HepG2 (cell line): Measurements from ENCODE around the gene ANXA2. TPM values are rescaled to one million over a fixed set of nuclear protein-coding genes. Genes with fewer than 3 reads are reported as not detected.

Experiments
- ATAC-seq: fragments of 200-7000 bp; cut with Tn5 transposase; 3 replicates; pipeline ENCODE4 v1.9.1; 2020; ENCODE audit warnings: mild to moderate bottlenecking, moderate library complexity
- BruUV-seq: library from RNA; stranded (reverse); fragments of 400-500 nt; replicated peaks from 2 replicates; lab custom pipeline; 2021; lab: Mats Ljungman, UMichigan
- CTCF ChIA-PET: fragments of 300-600 bp; formaldehyde crosslinking; extraction: SDS; loops from one replicate; lab custom pipeline; 2021; ENCODE audit warnings: low total read pairs, inconsistent platforms, low intra/inter-chr PET ratio; lab: Yijun Ruan, JAX
- POLR2A ChIA-PET: fragments of 350-600 bp; sonication (Branson Sonifier 250); formaldehyde crosslinking; loops from one replicate; lab custom pipeline; 2020; ENCODE audit warnings: antibody characterized with exemption, inconsistent platforms; lab: Yijun Ruan, JAX
- DNase-seq: peaks from one replicate; pipeline ENCODE4 v3.0.0-alpha.2; 2015; ENCODE audit warnings: low spot score
- FAIRE-seq: peaks from 3 replicates; lab custom pipeline; 2011; peaks lifted over from hg19 to GRCh38; lab: Jason Lieb, UNC
- H2AFZ ChIP-seq: one replicate; pipeline ENCODE4 v1.6.1; 2011; ENCODE audit warnings: low read length, inconsistent platforms
- H3K27ac ChIP-seq: fragments of 300-600 bp; 3 replicates; pipeline ENCODE4 v1.8.0; 2011; ENCODE audit warnings: mixed run types, mild to moderate bottlenecking, mixed read lengths, low read length, inconsistent platforms; ENCODE audit not compliant: insufficient read depth; ENCODE audit errors: extremely low read length
- H3K27me3 ChIP-seq, 2 experiments: fragments of 200-600 bp in 1 of 2; 2 replicates in 1 of 2; 3 replicates in 1 of 2; pipeline versions ENCODE4 v1.6.0 to v1.8.0; 2011; ENCODE audit warnings: low read length in 2 of 2, mild to moderate bottlenecking in 2 of 2, moderate library complexity in 2 of 2, inconsistent platforms in 1 of 2; ENCODE audit not compliant: insufficient read depth in 2 of 2, control insufficient read depth in 1 of 2
- H3K36me3 ChIP-seq, 2 experiments: fragments of 200-600 bp in 1 of 2; replicated peaks in 1 of 2; 2 replicates in 1 of 2; 3 replicates in 1 of 2; pipeline versions ENCODE4 v1.5.1 to v1.8.0; 2011; ENCODE audit warnings: low read length in 2 of 2, inconsistent platforms in 1 of 2; ENCODE audit not compliant: insufficient read depth in 2 of 2, control insufficient read depth in 1 of 2
- H3K4me1 ChIP-seq: 2 replicates; pipeline ENCODE4 v1.5.1; 2012; ENCODE audit warnings: low read length, inconsistent platforms; ENCODE audit not compliant: insufficient read depth
- H3K4me2 ChIP-seq: 2 replicates; pipeline ENCODE4 v1.6.0; 2011; ENCODE audit warnings: low read depth, low read length, inconsistent platforms
- H3K4me3 ChIP-seq, 3 experiments: fragments of 200-600 bp in 1 of 3; sonication (generic), shearing (Covaris generic) in 1 of 3; replicated peaks in 1 of 3; 2 replicates each; pipeline ENCODE4 v1.5.1; 2011 to 2016; ENCODE audit warnings: low read length in 3 of 3, inconsistent platforms in 2 of 3, low read depth in 2 of 3, mild to moderate bottlenecking in 2 of 3, control low read depth in 1 of 3, mixed read lengths in 1 of 3; ENCODE audit not compliant: insufficient read depth in 1 of 3
- H3K79me2 ChIP-seq: one replicate; pipeline ENCODE4 v1.6.1; 2011; ENCODE audit warnings: low read length, inconsistent platforms; ENCODE audit not compliant: insufficient read depth
- H3K9ac ChIP-seq: 2 replicates; pipeline ENCODE4 v1.6.0; 2011; ENCODE audit warnings: mild to moderate bottlenecking, low read depth, low read length, inconsistent platforms; ENCODE audit not compliant: insufficient read depth
- H3K9me3 ChIP-seq: 2 replicates; pipeline ENCODE4 v1.5.1; 2012; ENCODE audit warnings: mild to moderate bottlenecking, low read length
- H4K20me1 ChIP-seq: 2 replicates; pipeline ENCODE4 v1.6.0; 2011; ENCODE audit warnings: inconsistent platforms, mild to moderate bottlenecking, low read length, moderate library complexity; ENCODE audit not compliant: insufficient read depth
- FOXA3 ChIP-seq: IDR thresholded peaks from 2 replicates; pipeline ENCODE4 v1.6.1; 2016; ENCODE audit warnings: missing genetic modification reagents, missing compliant biosample characterization
- SOX5 ChIP-seq: IDR thresholded peaks from 2 replicates; pipeline ENCODE4 v1.6.1; 2016; ENCODE audit warnings: borderline replicate concordance
- TSC22D2 ChIP-seq: sonication (generic); formaldehyde crosslinking; IDR thresholded peaks from 2 replicates; pipeline ENCODE4 v1.5.1; 2020; ENCODE audit warnings: missing genetic modification reagents, mild to moderate bottlenecking, borderline replicate concordance
- ZNF230 ChIP-seq: sonication (generic); formaldehyde crosslinking; IDR thresholded peaks from 2 replicates; pipeline ENCODE4 v1.4.0; 2020; ENCODE audit warnings: mild to moderate bottlenecking, missing genetic modification reagents
- ZNF562 ChIP-seq: sonication (generic); formaldehyde crosslinking; IDR thresholded peaks from 2 replicates; pipeline ENCODE4 v1.8.0; 2022; ENCODE audit warnings: missing genetic modification reagents, borderline replicate concordance
- ZNF747 ChIP-seq: sonication (generic); formaldehyde crosslinking; IDR thresholded peaks from 2 replicates; pipeline ENCODE4 v1.8.1; 2023; ENCODE audit warnings: missing genetic modification reagents, mild to moderate bottlenecking, borderline replicate concordance
- WGBS: methylation state at CpG from one replicate; pipeline ENCODE4 v1.1.6; 2017; ENCODE audit warnings: low lambda C conversion rate; 5-methylcytosine and 5-hydroxymethylcytosine counted together
- in situ Hi-C: cut with HindIII; loops from 2 replicates; pipeline ENCODE4 v1.10.0; 2017; ENCODE audit warnings: low pct_unique_long_range_greater_than_20kb; ENCODE audit not compliant: extremely low pct_ligation_motif_present
- intact Hi-C: fragments of 100-400 bp; cut with micrococcal nuclease; formaldehyde crosslinking; loops from one replicate; pipeline ENCODE4 v1.10.0; 2022; ENCODE audit not compliant: unreplicated experiment
- polyA plus RNA-seq, 8 experiments: library from polyadenylated mRNA; depleted of rRNA in 3 of 8; stranded (reverse) in 7 of 8; unstranded in 1 of 8; fragments of >200 nt; fragmentation: Illumina TruSeq in 4 of 8; extraction: Trizol in 4 of 8; gene quantifications; 2 replicates each; pipeline versions ENCODE4 v1.2.1 to v1.2.3, GENCODE V29; 2011 to 2016; ENCODE audit warnings: low read depth in 4 of 8, missing spikeins in 1 of 8, mixed read lengths in 1 of 8; ENCODE audit not compliant: insufficient read depth in 1 of 8
- total RNA-seq, 5 experiments: library from RNA; depleted of rRNA; stranded (reverse); fragments of >200 nt; fragmentation: Illumina TruSeq; extraction: Trizol; gene quantifications; 2 replicates each; pipeline ENCODE4 v1.2.3, GENCODE V29; 2016; ENCODE audit warnings: low read depth in 1 of 5
- TF ChIP-seq, protein P1 (sequence below): IDR thresholded peaks from 2 replicates; pipeline ENCODE4 v1.6.1; 2016; ENCODE audit warnings: low read depth, borderline replicate concordance
- TF ChIP-seq, protein P2 (sequence below): sonication (generic); formaldehyde crosslinking; conservative IDR thresholded peaks from 2 replicates; pipeline ENCODE4 v1.8.1; 2023; ENCODE audit warnings: missing genetic modification reagents

ANXA2 gene
- total and polyA plus RNA-seq, 2 of the 13 experiments (the other 11 are each of a cell fraction or from before 2014, with no cell fraction given) = 196 to 613 TPM

DNA sequence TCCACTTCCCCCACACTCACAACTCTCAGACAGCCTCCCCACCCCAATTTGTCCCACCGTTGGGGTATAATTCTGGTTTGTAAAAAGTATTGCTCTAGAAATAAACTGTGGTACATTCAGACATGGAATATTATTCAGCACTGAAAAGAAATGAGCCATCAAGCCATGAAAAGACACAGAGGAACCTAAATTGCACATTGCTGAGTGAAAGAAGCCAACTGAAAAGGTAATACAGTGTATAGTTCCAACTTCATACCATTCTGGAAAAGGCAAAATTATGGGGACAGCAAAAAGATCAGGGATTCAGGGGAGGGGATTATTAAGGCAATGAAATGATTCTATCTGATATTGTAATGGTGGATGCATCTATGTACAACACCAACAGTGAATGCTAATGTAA is 10.5 kb downstream of the ANXA2 start:
- peaks cover 6 to 31% of the 10 kb centered on the region in 2 experiments; a peak in 3 of 5 replicates for H3K36me3 ChIP-seq
- H3K4me2 ChIP-seq = no peak overlapping the region
- CTCF ChIA-PET = no interaction called here
- in situ Hi-C loops = no loop called here
- no peak overlapping the region for H3K27ac ChIP-seq
- FAIRE-seq = no peak
- no peaks in the 10 kb centered on the region for H4K20me1 ChIP-seq
- no peak overlapping the region for H3K4me3 ChIP-seq
- TF ChIP-seq, protein P1, sequence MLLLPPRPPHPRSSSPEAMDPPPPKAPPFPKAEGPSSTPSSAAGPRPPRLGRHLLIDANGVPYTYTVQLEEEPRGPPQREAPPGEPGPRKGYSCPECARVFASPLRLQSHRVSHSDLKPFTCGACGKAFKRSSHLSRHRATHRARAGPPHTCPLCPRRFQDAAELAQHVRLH (CRISPR knock-in tag) = no peak
- no peak for TF ChIP-seq TSC22D2 (CRISPR knock-in tag)
- TF ChIP-seq, all 625 proteins: peak for 0
- intact Hi-C loops = no loop called here
- H2AFZ ChIP-seq = no peak overlapping the region
- peaks cover 70% of the 10 kb centered on the region for H3K4me1 ChIP-seq
- H3K27me3 ChIP-seq = no peaks in the 10 kb centered on the region
- DNase-seq (no peak), ATAC-seq (no peak)
- H3K9me3 ChIP-seq = no peaks in the 10 kb centered on the region
- no TSS peak for BruUV-seq
- POLR2A ChIA-PET = no interaction called here
- 97% methylated on average over 1 of the region's 1 CpG for WGBS
- H3K79me2 ChIP-seq = peaks cover 85% of the 10 kb centered on the region
- no peak overlapping the region for H3K9ac ChIP-seq

GRCh38 chr15:60386615-60387014 is 11.2 kb downstream of the ANXA2 start:
- Histone ChIP-seq H3K4me3 (no peak overlapping the region; a peak in 1 of 6 replicates), H3K36me3 (peaks cover 6 to 38% of the 10 kb centered on the region in 2 experiments; a peak in 3 of 5 replicates), H2AFZ (no peak overlapping the region), H3K9ac (no peak overlapping the region), H3K79me2 (peaks cover 78% of the 10 kb centered on the region), H3K9me3 (no peaks in the 10 kb centered on the region), H4K20me1 (no peaks in the 10 kb centered on the region), H3K27me3 (no peaks in the 10 kb centered on the region), H3K4me2 (no peak overlapping the region), H3K27ac (no peak overlapping the region), H3K4me1 (peaks cover 70% of the 10 kb centered on the region)
- DNase-seq (no peak), FAIRE-seq (no peak), ATAC-seq (no peak)
- TF ChIP-seq ZNF230 (CRISPR knock-in tag) = no peak
- TF ChIP-seq SOX5 (CRISPR knock-in tag) = no peak
- TF ChIP-seq FOXA3 (CRISPR knock-in tag) = no peak
- TF ChIP-seq ZNF562 = no peak
- TF ChIP-seq, protein P2, sequence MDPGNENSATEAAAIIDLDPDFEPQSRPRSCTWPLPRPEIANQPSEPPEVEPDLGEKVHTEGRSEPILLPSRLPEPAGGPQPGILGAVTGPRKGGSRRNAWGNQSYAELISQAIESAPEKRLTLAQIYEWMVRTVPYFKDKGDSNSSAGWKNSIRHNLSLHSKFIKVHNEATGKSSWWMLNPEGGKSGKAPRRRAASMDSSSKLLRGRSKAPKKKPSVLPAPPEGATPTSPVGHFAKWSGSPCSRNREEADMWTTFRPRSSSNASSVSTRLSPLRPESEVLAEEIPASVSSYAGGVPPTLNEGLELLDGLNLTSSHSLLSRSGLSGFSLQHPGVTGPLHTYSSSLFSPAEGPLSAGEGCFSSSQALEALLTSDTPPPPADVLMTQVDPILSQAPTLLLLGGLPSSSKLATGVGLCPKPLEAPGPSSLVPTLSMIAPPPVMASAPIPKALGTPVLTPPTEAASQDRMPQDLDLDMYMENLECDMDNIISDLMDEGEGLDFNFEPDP (CRISPR knock-in tag) = no peak
- TF ChIP-seq ZNF747 (CRISPR knock-in tag) = no peak
- intact Hi-C loops (no loop called here), in situ Hi-C loops (no loop called here)
- ChIA-PET CTCF (no interaction called here), POLR2A (interaction anchor here (2.0 kb wide), 1 partner anchor 12 kb away, joined by 10 read pairs; no protein-coding TSS in a partner anchor)
- BruUV-seq = no TSS peak
- 97% methylated on average over 4 of the region's 4 CpGs for WGBS
